Fibroblast of mammary gland (primary cell): Measurements from ENCODE around the gene SULT1A1.
"Not testable (repeated sequence)": the region's sequence is repeated elsewhere in the genome, so short reads cannot be mapped to it uniquely, and the experiment has no call there.

Source experiments
- DNase-seq: peaks from one replicate; pipeline ENCODE4 v3.0.0-alpha.2; 2010; ENCODE audit warnings: low read depth
- H3K4me3 ChIP-seq: 2 replicates; pipeline ENCODE4 v1.5.1; 2011; ENCODE audit warnings: low read depth, mild to moderate bottlenecking, low read length, moderate library complexity; ENCODE audit not compliant: control insufficient read depth
- TF ChIP-seq, protein P1 (sequence below): conservative IDR thresholded peaks from 2 replicates; pipeline ENCODE4 v1.5.1; 2011; ENCODE audit warnings: low read depth, low read length, inconsistent platforms; ENCODE audit not compliant: control insufficient read depth, insufficient read depth

Gene SULT1A1

DNA sequence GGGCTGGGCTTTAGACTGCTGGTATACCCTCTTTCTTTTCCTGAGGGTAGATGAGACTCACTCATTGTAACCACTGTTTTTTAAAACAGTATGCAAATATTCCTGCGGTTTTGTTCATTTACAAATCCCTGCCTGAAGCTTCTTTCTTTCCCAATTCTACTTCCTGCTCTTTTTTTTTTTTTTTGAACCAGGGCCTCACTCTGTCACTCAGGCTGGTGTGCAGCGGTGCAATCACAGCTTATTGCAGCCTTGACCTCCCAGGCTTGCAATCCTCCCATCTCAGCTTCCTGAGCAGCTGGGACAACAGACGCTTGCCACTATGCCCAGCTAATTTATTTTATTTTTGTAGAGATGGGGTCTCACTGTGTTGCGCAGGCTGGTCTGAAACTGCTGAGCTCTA, 8.0 kb upstream of the SULT1A1 start:
- TF ChIP-seq, protein P1, sequence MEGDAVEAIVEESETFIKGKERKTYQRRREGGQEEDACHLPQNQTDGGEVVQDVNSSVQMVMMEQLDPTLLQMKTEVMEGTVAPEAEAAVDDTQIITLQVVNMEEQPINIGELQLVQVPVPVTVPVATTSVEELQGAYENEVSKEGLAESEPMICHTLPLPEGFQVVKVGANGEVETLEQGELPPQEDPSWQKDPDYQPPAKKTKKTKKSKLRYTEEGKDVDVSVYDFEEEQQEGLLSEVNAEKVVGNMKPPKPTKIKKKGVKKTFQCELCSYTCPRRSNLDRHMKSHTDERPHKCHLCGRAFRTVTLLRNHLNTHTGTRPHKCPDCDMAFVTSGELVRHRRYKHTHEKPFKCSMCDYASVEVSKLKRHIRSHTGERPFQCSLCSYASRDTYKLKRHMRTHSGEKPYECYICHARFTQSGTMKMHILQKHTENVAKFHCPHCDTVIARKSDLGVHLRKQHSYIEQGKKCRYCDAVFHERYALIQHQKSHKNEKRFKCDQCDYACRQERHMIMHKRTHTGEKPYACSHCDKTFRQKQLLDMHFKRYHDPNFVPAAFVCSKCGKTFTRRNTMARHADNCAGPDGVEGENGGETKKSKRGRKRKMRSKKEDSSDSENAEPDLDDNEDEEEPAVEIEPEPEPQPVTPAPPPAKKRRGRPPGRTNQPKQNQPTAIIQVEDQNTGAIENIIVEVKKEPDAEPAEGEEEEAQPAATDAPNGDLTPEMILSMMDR = no peak
- DNase-seq = no peak
- no peak overlapping the region for H3K4me3 ChIP-seq

GRCh38 chr16:28616636-28617035, 6.8 kb upstream of the SULT1A1 start:
- DNase-seq = no peak
- TF ChIP-seq, protein P1 = no peak
- no peak overlapping the region for H3K4me3 ChIP-seq

- not testable (repeated sequence) for H3K4me3 ChIP-seq, DNase-seq
Observed at GRCh38 chr16:28616224-28616577, 6.4 kb upstream of the SULT1A1 start.

DNA sequence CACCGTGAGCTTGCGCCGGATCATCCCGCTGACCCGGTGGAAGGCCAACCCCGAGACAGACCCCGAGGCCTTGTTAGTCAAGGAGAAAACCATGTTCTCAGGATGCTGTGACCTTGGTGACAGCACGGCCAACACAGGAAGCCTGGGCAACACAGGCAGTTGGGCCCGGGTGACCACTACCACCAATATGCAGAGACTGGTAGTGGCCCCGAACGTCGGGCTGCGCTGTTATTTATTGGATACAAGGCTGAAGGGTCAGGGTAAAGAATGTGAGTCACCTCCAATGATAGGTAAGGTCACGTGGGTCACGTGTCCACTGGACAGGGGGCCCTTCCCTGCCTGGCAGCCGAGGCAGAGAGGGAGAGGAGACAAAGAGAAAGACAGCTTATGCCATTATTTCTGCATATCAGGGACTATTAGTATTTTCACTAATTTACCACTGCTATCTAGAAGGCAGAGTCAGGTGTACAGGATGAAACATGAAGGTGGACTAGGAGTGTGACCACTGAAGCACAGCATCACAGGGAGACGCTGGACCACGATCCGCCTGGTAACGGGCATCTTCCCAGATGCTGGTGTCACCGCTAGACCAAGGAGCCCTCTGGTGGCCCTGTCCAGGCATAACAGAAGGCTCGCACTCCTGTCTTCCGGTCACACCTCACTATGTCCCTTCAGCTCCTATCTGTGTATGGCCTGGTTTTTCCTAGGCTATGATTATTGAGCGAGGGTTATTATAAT, 5.8 kb upstream of the SULT1A1 start:
- TF ChIP-seq, protein P1 = peak; percentile 58
- peak; percentile 24 for DNase-seq
- not testable (repeated sequence) for H3K4me3 ChIP-seq

DNA sequence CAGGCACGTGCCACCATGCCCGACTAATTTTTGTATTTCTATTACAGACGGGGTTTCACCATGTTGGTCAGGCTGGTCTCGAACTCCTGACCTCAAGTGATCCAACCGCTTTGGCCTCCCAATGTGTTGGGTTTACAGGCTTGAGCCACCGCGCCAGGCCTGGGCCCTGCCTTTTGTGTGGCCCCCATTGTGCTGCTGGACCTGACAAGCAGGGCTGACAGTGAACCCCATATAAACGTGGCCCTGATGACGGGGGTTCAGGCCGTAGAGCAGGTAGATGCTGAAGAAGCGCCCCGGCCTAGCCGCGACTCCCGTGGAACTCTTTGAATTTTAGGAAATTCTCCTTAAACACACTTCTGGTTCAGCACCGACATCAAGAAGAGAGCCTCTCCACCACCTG, 4.7 kb upstream of the SULT1A1 start:
- not testable (repeated sequence) for DNase-seq, H3K4me3 ChIP-seq

- DNase-seq, H3K4me3 ChIP-seq: not testable (repeated sequence)
Observed at GRCh38 chr16:28613912-28614311, 4.1 kb upstream of the SULT1A1 start.

GRCh38 chr16:28612359-28613280, 2.8 kb upstream of the SULT1A1 start:
- H3K4me3 ChIP-seq, DNase-seq: not testable (repeated sequence)

- TF ChIP-seq, protein P1 = no peak
- no peak for DNase-seq
- no peak overlapping the region for H3K4me3 ChIP-seq
Observed at GRCh38 chr16:28610595-28611191, 849 bp upstream of the SULT1A1 start.

DNA sequence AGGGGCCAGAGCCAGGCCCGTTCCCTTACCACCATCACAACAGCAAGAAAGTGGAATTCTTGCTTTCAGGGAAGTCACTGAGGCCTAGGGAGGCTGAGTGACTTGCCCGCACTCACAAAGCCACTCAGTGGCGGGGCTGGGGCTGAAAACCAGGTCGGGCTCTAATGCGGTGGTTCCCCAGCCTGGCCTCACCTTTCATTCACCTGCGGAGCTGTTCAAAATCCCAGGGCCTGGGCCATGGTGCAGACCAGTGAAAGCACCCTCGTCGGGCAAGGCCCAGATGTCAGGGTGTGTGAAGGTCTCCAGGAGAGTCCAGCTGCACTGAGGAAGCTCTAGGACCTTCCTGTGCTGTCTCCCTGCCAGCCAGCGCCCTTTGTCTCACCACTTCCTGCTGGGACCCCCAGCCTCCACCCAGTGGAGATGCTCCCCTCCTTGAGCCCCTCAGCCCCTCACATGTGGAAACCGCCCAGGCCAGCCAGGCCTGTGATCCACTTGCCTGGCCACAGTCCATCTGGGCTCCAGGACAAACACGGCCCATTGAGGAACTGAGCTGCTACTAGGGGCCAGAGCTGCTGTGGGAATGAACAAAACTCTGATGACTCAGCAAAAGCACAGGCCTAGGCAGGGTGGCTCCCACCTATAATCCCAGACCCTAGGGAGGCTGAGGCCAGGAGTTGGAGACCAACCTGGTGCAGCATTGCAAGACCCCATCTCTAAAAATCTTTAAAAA, 812 bp downstream of the SULT1A1 start:
- DNase-seq, H3K4me3 ChIP-seq: not testable (repeated sequence)

DNA sequence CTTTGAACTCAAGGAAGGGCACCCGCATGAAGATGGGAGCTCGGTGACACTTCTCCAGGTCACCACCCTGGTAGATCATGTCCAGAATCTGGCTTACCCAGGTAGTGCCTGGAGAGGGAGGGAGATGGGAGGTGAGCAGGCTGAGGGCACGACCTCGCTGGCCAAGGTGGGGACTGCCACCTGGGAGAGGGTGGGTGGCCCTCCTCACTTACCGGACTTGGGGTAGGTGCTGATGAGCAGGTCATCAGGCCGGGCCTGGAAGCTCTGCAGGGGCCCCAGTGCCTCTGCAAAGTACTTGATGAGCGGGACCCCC, 1.4 kb downstream of the SULT1A1 start:
- DNase-seq, H3K4me3 ChIP-seq: not testable (repeated sequence)

DNA sequence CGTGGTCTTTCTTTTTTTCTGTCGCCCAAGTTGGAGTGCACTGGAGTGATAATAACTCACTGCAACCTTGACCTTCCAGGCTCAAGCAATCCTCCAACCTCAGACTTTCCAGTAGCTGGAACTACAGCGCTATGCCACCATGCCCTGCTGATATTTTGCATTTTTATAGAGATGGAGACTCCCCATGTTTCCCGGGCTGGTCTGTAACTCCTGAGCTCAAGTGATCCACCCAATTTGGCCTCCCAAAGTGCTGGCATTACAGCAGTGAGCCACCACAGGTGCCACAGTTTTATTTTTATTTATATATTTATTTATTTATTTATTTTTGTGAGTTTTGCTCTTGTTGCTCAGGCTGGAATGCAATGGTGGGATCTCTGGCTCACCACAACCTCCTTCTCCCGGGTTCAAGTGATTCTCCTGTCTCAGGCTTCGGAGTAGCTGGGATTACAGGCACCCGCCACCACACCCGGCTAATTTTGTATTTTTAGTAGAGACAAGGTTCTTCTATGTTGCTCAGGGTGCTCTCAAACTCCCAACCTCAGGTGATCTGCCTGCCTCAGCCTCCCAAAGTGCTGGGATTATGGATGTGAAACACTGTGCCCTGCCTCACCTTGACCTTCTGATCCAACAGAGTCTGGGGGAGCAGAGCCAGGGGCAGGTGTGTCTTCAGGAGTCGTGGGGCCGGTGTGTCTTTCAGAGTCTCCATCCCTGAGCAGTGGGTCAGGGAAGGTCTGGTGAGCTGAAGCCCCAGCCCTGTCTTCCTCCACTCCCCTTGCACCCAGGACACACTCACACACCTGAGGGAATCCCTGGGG, 2.0 kb downstream of the SULT1A1 start:
- not testable (repeated sequence) for H3K4me3 ChIP-seq, DNase-seq
